IPS-15b (cell line): ENCODE results near the gene MRPS23.

Experiments
- H3K27me3 ChIP-seq: one replicate; pipeline ENCODE4 v1.6.1; 2013; ENCODE audit warnings: low read length; ENCODE audit not compliant: control insufficient read depth, insufficient read depth
- H3K36me3 ChIP-seq: one replicate; pipeline ENCODE4 v1.6.1; 2013; ENCODE audit warnings: low read length; ENCODE audit not compliant: control insufficient read depth, insufficient read depth
- H3K4me1 ChIP-seq: one replicate; pipeline ENCODE4 v1.6.1; 2013; ENCODE audit warnings: mild to moderate bottlenecking, low read length; ENCODE audit not compliant: control insufficient read depth, insufficient read depth
- H3K4me3 ChIP-seq: one replicate; pipeline ENCODE4 v1.5.1; 2013; ENCODE audit warnings: low read depth, low read length
- H3K9ac ChIP-seq: one replicate; pipeline ENCODE4 v1.6.1; 2013; ENCODE audit warnings: low read depth, mild to moderate bottlenecking, low read length
- H3K9me3 ChIP-seq: one replicate; pipeline ENCODE4 v1.6.1; 2013; ENCODE audit warnings: mild to moderate bottlenecking, low read length; ENCODE audit not compliant: control insufficient read depth, insufficient read depth

Gene MRPS23

GRCh38 chr17:57819285-57819684 is 30.6 kb downstream of the MRPS23 start:
- H3K27me3 ChIP-seq = no peaks in the 10 kb centered on the region
- no peaks in the 10 kb centered on the region for H3K36me3 ChIP-seq
- no peaks in the 10 kb centered on the region for H3K4me1 ChIP-seq
- H3K9me3 ChIP-seq = no peaks in the 10 kb centered on the region
- no peak overlapping the region for H3K9ac ChIP-seq
- no peak overlapping the region for H3K4me3 ChIP-seq

GRCh38 chr17:57818066-57818465 is 31.8 kb downstream of the MRPS23 start:
- H3K27me3 ChIP-seq = no peaks in the 10 kb centered on the region
- no peak overlapping the region for H3K4me3 ChIP-seq

GRCh38 chr17:57817299-57817698 is 32.5 kb downstream of the MRPS23 start:
- H3K27me3 ChIP-seq = no peaks in the 10 kb centered on the region
- no peak overlapping the region for H3K9ac ChIP-seq
- no peak overlapping the region for H3K4me3 ChIP-seq
- no peaks in the 10 kb centered on the region for H3K36me3 ChIP-seq
- no peaks in the 10 kb centered on the region for H3K9me3 ChIP-seq
- no peaks in the 10 kb centered on the region for H3K4me1 ChIP-seq

More at GRCh38 chr17:57818066-57818465, 31.8 kb downstream of the MRPS23 start:
- no peaks in the 10 kb centered on the region for H3K4me1 ChIP-seq
- no peaks in the 10 kb centered on the region for H3K9me3 ChIP-seq
- H3K36me3 ChIP-seq = no peaks in the 10 kb centered on the region
- H3K9ac ChIP-seq = no peak overlapping the region

GRCh38 chr17:57814421-57814820 is 35.4 kb downstream of the MRPS23 start:
- Histone ChIP-seq H3K36me3 (no peaks in the 10 kb centered on the region), H3K4me3 (no peak overlapping the region), H3K9me3 (no peaks in the 10 kb centered on the region), H3K27me3 (no peaks in the 10 kb centered on the region), H3K9ac (no peak overlapping the region), H3K4me1 (no peaks in the 10 kb centered on the region)

- H3K36me3 ChIP-seq = no peaks in the 10 kb centered on the region
- H3K9ac ChIP-seq = no peak overlapping the region
- H3K27me3 ChIP-seq = no peaks in the 10 kb centered on the region
- no peaks in the 10 kb centered on the region for H3K4me1 ChIP-seq
- H3K4me3 ChIP-seq = no peak overlapping the region
- no peaks in the 10 kb centered on the region for H3K9me3 ChIP-seq
These were observed 38.1 kb downstream of the MRPS23 start for GRCh38 chr17:57811638-57812280.

- Histone ChIP-seq H3K4me3 (no peak overlapping the region), H3K36me3 (no peaks in the 10 kb centered on the region), H3K9ac (no peak overlapping the region), H3K27me3 (no peaks in the 10 kb centered on the region), H3K9me3 (no peaks in the 10 kb centered on the region), H3K4me1 (no peaks in the 10 kb centered on the region)
These were observed 38.9 kb downstream of the MRPS23 start for GRCh38 chr17:57810721-57811637.

GRCh38 chr17:57809879-57810278 is 40.0 kb downstream of the MRPS23 start:
- H3K36me3 ChIP-seq = no peaks in the 10 kb centered on the region
- H3K9me3 ChIP-seq = no peaks in the 10 kb centered on the region
- no peaks in the 10 kb centered on the region for H3K4me1 ChIP-seq
- no peak overlapping the region for H3K4me3 ChIP-seq
- H3K9ac ChIP-seq = no peak overlapping the region
- no peaks in the 10 kb centered on the region for H3K27me3 ChIP-seq

GRCh38 chr17:57808882-57809281 is 41.0 kb downstream of the MRPS23 start:
- no peak overlapping the region for H3K9ac ChIP-seq
- H3K4me3 ChIP-seq = no peak overlapping the region
- no peaks in the 10 kb centered on the region for H3K36me3 ChIP-seq
- no peaks in the 10 kb centered on the region for H3K27me3 ChIP-seq
- no peaks in the 10 kb centered on the region for H3K9me3 ChIP-seq
- H3K4me1 ChIP-seq = no peaks in the 10 kb centered on the region

GRCh38 chr17:57806167-57806830 is 43.5 kb downstream of the MRPS23 start:
- H3K4me1 ChIP-seq = peaks cover 4% of the 10 kb centered on the region
- no peak overlapping the region for H3K9ac ChIP-seq
- no peak overlapping the region for H3K4me3 ChIP-seq
- H3K27me3 ChIP-seq = no peaks in the 10 kb centered on the region
- H3K9me3 ChIP-seq = no peaks in the 10 kb centered on the region
- H3K36me3 ChIP-seq = no peaks in the 10 kb centered on the region

GRCh38 chr17:57803021-57803420 is 46.8 kb downstream of the MRPS23 start:
- H3K27me3 ChIP-seq = no peaks in the 10 kb centered on the region
- no peaks in the 10 kb centered on the region for H3K9me3 ChIP-seq
- H3K36me3 ChIP-seq = no peaks in the 10 kb centered on the region
- no peak overlapping the region for H3K9ac ChIP-seq
- H3K4me3 ChIP-seq = no peak overlapping the region
- H3K4me1 ChIP-seq = peaks cover 4% of the 10 kb centered on the region

GRCh38 chr17:57801044-57801711 is 48.7 kb downstream of the MRPS23 start:
- Histone ChIP-seq H3K27me3 (no peaks in the 10 kb centered on the region), H3K4me1 (peaks cover 4% of the 10 kb centered on the region), H3K9ac (no peak overlapping the region), H3K9me3 (no peaks in the 10 kb centered on the region), H3K4me3 (no peak overlapping the region), H3K36me3 (no peaks in the 10 kb centered on the region)
